ENCODE measurements around the gene PMIS2. TPM values are rescaled to one million over a fixed set of nuclear protein-coding genes. Genes with fewer than 3 reads are reported as not detected.
A peak's percentile ranks its signal among the peaks of the same experiment; 100 is the strongest.

PMIS2 gene
- total RNA-seq, 1 donor from 2014 or later: not detected

DNA sequence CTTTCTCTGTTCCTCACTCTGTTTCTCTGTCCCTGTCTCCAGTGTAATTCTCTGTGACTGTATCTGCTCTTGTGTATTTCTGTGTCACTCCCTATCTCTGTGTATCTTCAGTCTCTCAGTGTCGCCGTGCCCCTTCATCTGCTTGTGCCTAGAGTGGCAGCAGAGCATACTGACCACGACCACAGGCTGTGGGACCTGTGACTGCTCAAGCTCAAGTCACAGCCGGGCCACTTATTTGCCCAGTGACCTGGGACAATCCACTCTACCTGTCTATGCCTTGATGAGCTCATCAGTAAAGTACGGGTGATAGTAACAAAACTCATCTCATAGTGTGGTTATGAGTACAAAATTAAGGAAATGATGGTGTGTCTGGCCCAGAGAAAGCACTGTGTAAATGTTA lies 31.9 kb upstream of the PMIS2 start:
- H3K36me3 ChIP-seq (ENCODE audit: control insufficient read depth, insufficient read depth, low read length): peaks cover 2% of the 10 kb centered on the region
- DNase-seq (ENCODE audit: low read depth): no peak
- H3K27me3 ChIP-seq (ENCODE audit: control insufficient read depth, insufficient read depth, low read length): no peaks in the 10 kb centered on the region
- no peak for FAIRE-seq
- TF ChIP-seq, protein P1, sequence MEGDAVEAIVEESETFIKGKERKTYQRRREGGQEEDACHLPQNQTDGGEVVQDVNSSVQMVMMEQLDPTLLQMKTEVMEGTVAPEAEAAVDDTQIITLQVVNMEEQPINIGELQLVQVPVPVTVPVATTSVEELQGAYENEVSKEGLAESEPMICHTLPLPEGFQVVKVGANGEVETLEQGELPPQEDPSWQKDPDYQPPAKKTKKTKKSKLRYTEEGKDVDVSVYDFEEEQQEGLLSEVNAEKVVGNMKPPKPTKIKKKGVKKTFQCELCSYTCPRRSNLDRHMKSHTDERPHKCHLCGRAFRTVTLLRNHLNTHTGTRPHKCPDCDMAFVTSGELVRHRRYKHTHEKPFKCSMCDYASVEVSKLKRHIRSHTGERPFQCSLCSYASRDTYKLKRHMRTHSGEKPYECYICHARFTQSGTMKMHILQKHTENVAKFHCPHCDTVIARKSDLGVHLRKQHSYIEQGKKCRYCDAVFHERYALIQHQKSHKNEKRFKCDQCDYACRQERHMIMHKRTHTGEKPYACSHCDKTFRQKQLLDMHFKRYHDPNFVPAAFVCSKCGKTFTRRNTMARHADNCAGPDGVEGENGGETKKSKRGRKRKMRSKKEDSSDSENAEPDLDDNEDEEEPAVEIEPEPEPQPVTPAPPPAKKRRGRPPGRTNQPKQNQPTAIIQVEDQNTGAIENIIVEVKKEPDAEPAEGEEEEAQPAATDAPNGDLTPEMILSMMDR (IDR thresholded peaks at IDR 0.05; ENCODE audit: insufficient read depth, low read length, severe bottlenecking): no peak
- H3K4me3 ChIP-seq (ENCODE audit: low read depth, low read length): no peak overlapping the region

DNA sequence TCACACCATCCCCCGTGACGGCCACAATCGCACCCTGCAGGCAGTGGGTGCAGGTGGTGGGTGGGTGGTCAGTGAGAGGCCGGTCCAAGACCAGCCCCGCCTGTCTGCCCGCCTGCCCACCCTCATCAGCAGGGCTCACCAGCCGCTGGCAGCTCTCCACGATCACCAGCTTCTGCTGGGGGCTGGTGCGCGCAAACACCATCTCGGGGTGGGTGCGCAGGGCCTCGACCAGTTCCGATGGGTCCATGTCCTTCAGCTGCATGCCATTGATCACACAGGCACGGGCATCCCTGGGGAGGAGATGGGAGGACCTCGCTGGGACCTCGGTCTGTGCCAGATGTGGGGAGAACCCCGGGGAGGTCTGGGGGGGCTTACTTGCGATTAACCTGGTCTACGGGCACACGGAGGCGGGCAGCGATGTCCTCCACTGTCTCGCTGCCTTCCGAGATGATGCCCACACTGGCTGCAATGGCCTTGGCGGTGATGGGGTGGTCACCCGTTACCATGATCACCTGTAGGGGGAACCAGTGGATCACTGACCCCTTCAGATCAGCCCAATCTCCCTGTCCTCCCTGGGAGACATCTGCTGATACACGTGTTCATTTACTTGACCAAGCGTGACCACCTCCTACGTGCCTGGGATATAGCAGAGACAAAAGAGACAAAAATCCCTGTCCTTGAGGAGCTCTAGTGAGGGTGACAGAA lies 30.5 kb upstream of the PMIS2 start:
- TF ChIP-seq, protein P1 (IDR thresholded peaks at IDR 0.05; ENCODE audit: insufficient read depth, low read length, severe bottlenecking): no peak
- DNase-seq (ENCODE audit: low read depth): no peak
- H3K27me3 ChIP-seq (ENCODE audit: control insufficient read depth, insufficient read depth, low read length): no peaks in the 10 kb centered on the region
- no peak for FAIRE-seq
- H3K4me3 ChIP-seq (ENCODE audit: low read depth, low read length): no peak overlapping the region
- no peaks in the 10 kb centered on the region for H3K36me3 ChIP-seq (ENCODE audit: control insufficient read depth, insufficient read depth, low read length)

DNA sequence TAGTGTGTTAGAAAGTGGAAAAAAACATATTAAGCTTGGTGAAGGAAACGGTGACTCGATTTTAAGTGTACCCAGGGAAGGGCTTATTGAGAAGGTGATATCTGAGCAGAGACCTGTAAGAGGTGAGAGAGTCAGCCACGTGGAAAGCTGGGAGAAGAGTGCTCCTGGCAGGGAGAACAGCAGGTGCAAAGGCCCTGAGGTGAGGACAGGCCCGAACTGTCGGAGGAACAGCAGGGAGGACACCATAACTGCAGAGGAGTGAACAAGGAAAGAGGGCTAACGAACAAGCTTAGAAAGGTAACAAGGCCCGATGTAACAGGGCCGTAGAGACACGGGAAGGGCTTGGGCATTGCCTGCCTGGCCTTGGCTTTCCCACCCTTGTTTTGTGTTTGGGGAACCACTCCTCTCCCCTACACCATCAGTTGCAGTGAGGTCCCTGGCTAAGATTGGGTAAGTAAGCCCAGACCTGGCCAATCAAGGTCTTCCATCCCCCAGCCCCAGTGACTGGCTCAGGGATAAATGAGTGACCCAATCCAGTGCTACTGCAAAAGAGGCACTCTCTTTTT lies 29.9 kb upstream of the PMIS2 start:
- no peak for DNase-seq (ENCODE audit: low read depth)
- H3K27me3 ChIP-seq (ENCODE audit: control insufficient read depth, insufficient read depth, low read length): no peaks in the 10 kb centered on the region
- H3K36me3 ChIP-seq (ENCODE audit: control insufficient read depth, insufficient read depth, low read length): no peaks in the 10 kb centered on the region
- TF ChIP-seq, protein P1 (IDR thresholded peaks at IDR 0.05; ENCODE audit: insufficient read depth, low read length, severe bottlenecking): no peak
- H3K4me3 ChIP-seq (ENCODE audit: low read depth, low read length): no peak overlapping the region
- no peak for FAIRE-seq

DNA sequence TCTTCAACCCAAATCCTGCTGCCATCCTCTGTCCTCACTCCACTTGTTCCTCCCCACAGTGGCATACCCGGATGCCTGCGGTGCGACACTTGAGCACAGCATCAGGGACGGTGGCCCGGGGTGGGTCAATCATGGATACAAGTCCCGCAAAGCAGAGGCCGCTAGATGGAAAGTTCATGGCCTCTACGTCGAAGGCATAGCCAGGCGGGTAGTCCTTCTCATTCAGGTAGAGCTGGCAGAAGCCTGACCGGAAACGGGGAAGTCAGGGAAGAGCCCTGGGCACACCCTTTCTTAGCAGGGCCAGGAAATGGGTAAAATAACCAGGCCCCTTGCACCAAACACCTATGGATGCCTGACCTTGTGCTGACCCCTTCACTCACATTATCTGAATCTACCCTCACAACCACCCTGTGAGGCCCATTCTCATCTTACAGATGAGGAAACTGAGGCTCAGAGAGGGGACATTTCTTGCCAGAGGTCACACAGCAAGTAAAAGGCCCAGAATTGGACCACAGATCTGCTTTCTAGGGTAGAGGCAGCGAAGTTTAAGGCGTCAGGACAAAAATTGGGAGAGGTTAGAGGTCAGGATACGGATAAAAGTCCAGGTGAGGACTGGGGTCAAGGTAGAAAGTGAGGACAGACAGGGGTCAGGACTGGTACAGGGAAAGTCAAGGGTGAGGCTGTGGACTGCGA lies 29.0 kb upstream of the PMIS2 start:
- TF ChIP-seq, protein P1 (IDR thresholded peaks at IDR 0.05; ENCODE audit: insufficient read depth, low read length, severe bottlenecking): no peak
- Histone ChIP-seq H3K4me3 (ENCODE audit: low read depth, low read length) (no peak overlapping the region), H3K36me3 (ENCODE audit: control insufficient read depth, insufficient read depth, low read length) (no peaks in the 10 kb centered on the region), H3K27me3 (ENCODE audit: control insufficient read depth, insufficient read depth, low read length) (no peaks in the 10 kb centered on the region)
- FAIRE-seq (no peak), DNase-seq (ENCODE audit: low read depth) (no peak)

DNA sequence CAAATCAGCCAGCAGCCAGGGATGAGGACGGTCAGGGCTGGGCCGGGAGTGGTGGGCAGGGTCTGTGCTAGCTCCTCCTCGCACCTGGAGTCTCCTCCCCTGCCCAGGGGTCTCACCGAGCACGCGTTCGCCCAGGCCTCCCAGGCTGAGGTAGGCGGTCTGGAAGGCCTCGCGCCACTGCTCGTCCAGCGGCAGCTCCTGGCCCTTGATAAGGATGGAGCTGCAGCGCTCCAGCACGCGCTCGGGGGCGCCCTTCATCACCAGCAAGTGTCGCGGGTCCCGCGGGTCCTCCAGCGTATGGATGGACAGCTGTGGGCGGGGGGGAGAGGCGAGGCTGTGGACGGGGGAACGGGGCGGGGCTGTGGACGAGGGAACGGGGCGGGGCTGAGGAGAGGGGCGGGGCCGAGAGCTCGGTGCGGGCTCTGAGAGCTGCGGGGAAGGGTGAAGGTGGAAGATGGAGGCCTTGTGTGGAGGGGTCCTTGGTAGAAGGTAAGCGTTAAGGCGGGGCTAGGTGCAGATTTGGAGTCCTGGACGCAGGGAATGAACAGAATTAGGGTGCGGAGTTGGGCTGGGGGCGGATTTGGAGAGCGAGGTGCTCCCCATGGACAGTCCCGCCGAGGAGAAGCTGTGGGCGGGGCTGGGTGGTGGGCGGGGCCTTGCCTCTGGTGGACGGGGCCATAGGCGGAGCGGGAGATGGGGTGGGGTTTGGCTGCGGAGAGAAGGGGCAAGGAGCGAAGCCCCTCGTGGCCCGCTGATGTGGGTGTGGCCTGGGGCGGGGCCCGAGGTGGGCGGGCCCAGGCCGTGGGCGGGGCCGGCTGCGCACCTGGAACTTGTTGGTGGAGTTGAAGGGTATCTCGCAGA lies 28.2 kb upstream of the PMIS2 start:
- Histone ChIP-seq H3K36me3 (ENCODE audit: control insufficient read depth, insufficient read depth, low read length) (no peaks in the 10 kb centered on the region), H3K4me3 (ENCODE audit: low read depth, low read length) (peak overlapping the region; percentile 31), H3K27me3 (ENCODE audit: control insufficient read depth, insufficient read depth, low read length) (no peaks in the 10 kb centered on the region)
- DNase-seq (ENCODE audit: low read depth): peak; percentile 34
- no peak for FAIRE-seq
- TF ChIP-seq, protein P1 (IDR thresholded peaks at IDR 0.05; ENCODE audit: insufficient read depth, low read length, severe bottlenecking): no peak

Data from bronchial epithelial cell (primary cell).